GM23248 (cell line): Measurements from ENCODE around the gene BZW1. TPM values are rescaled to one million over a fixed set of nuclear protein-coding genes. Genes with fewer than 3 reads are reported as not detected.

ENCODE experiments used
- DNase-seq: peaks from one replicate; pipeline ENCODE4 v3.0.0-alpha.2; 2015
- H2AFZ ChIP-seq: fragments of 200-600 bp; sonication (generic); 2 replicates; pipeline ENCODE4 v1.6.1; 2016; ENCODE audit warnings: antibody characterized with exemption
- H3F3A ChIP-seq: fragments of 200-600 bp; sonication (generic); 2 replicates; pipeline ENCODE4 v1.6.1; 2016; ENCODE audit warnings: mild to moderate bottlenecking, antibody characterized with exemption, mixed run types; ENCODE audit not compliant: insufficient read depth
- H3K27ac ChIP-seq: fragments of 200-600 bp; sonication (generic); 2 replicates; pipeline ENCODE4 v1.5.1; 2016; ENCODE audit warnings: mild to moderate bottlenecking
- H3K27me3 ChIP-seq: fragments of 200-600 bp; sonication (generic); replicated peaks from 2 replicates; pipeline ENCODE4 v1.6.1; 2016; ENCODE audit warnings: mild to moderate bottlenecking; ENCODE audit not compliant: insufficient read depth
- H3K36me3 ChIP-seq: fragments of 200-600 bp; sonication (generic); 2 replicates; pipeline ENCODE4 v1.6.1; 2016; ENCODE audit warnings: low read depth, mild to moderate bottlenecking
- H3K4me1 ChIP-seq: fragments of 200-600 bp; sonication (generic); 2 replicates; pipeline ENCODE4 v1.6.1; 2016; ENCODE audit warnings: mild to moderate bottlenecking; ENCODE audit not compliant: insufficient read depth
- H3K4me2 ChIP-seq: fragments of 200-600 bp; sonication (generic); one replicate; pipeline ENCODE4 v1.6.1; 2016; ENCODE audit warnings: mild to moderate bottlenecking; ENCODE audit not compliant: unreplicated experiment
- H3K4me3 ChIP-seq: fragments of 200-600 bp; sonication (generic); 2 replicates; pipeline ENCODE4 v1.5.1; 2016; ENCODE audit warnings: mild to moderate bottlenecking
- H3K79me2 ChIP-seq: fragments of 200-600 bp; sonication (generic); 2 replicates; pipeline ENCODE4 v1.6.1; 2016; ENCODE audit warnings: mild to moderate bottlenecking; ENCODE audit not compliant: insufficient read depth
- H3K9ac ChIP-seq: fragments of 200-600 bp; sonication (generic); 2 replicates; pipeline ENCODE4 v1.6.1; 2016; ENCODE audit warnings: mild to moderate bottlenecking
- H3K9me2 ChIP-seq: fragments of 200-600 bp; sonication (generic); 2 replicates; pipeline ENCODE4 v1.6.1; 2016; ENCODE audit warnings: mixed run types, mild to moderate bottlenecking, moderate library complexity; ENCODE audit not compliant: insufficient read depth
- H3K9me3 ChIP-seq: fragments of 200-600 bp; sonication (generic); one replicate; pipeline ENCODE4 v1.6.1; 2017; ENCODE audit warnings: low read depth
- H4K20me1 ChIP-seq: fragments of 200-600 bp; sonication (generic); 2 replicates; pipeline ENCODE4 v1.6.0; 2016; ENCODE audit not compliant: insufficient read depth
- EZH2 ChIP-seq: fragments of 200-600 bp; sonication (generic); IDR thresholded peaks from 2 replicates; pipeline ENCODE4 v1.6.1; 2018; ENCODE audit warnings: antibody characterized with exemption, mild to moderate bottlenecking; ENCODE audit not compliant: insufficient read depth, poor library complexity, severe bottlenecking
- EZH2phosphoT487 ChIP-seq: fragments of 200-600 bp; sonication (generic); IDR thresholded peaks from 2 replicates; pipeline ENCODE4 v1.6.1; 2018; ENCODE audit warnings: antibody characterized with exemption, moderate library complexity, mild to moderate bottlenecking, low read depth; ENCODE audit not compliant: insufficient read depth
- WGBS, 2 experiments: methylation state at CpG; one replicate each; pipeline ENCODE4 v1.1.6; 2015 to 2017; ENCODE audit warnings: low lambda C conversion rate in 2 of 2, low coverage in 1 of 2; ENCODE audit errors: missing lambda C conversion rate in 2 of 2; 5-methylcytosine and 5-hydroxymethylcytosine counted together
- in situ Hi-C: fragments of 300-500 bp; cut with MboI; formaldehyde crosslinking; loops from 2 replicates; pipeline ENCODE4 v1.15.0; 2020
- polyA plus RNA-seq: library from polyadenylated mRNA; unstranded; fragments of >200 nt; fragmentation: Nextera tagmentation; extraction: Ambion mirVana; gene quantifications from 2 replicates; pipeline ENCODE4 v1.2.1, GENCODE V29; 2016
- total RNA-seq: library from RNA; depleted of rRNA; stranded (reverse); fragments of >200 nt; shearing (Covaris generic); gene quantifications from 2 replicates; pipeline ENCODE4 v1.2.3, GENCODE V29; 2014

Gene BZW1
- total and polyA plus RNA-seq, 2 experiments from 2014 or later = 365 to 596 TPM

- no peak overlapping the region for H2AFZ ChIP-seq
- H3K27ac ChIP-seq = no peak overlapping the region
- H3K4me2 ChIP-seq = no peak overlapping the region
- H3K4me1 ChIP-seq = peaks cover 30% of the 10 kb centered on the region
- H3K27me3 ChIP-seq = no peaks in the 10 kb centered on the region
- no peaks in the 10 kb centered on the region for H3K79me2 ChIP-seq
- no peak overlapping the region for H3K4me3 ChIP-seq
- no peaks in the 10 kb centered on the region for H4K20me1 ChIP-seq
- H3K9me3 ChIP-seq = no peaks in the 10 kb centered on the region
- no peaks in the 10 kb centered on the region for H3K36me3 ChIP-seq
- no peaks in the 10 kb centered on the region for H3K9me2 ChIP-seq
- in situ Hi-C loops = no loop called here
- no peak for TF ChIP-seq EZH2phosphoT487
- no peak for TF ChIP-seq EZH2
- no peak for DNase-seq
- 70 to 84% methylated on average over 5 of the region's 5 CpGs for WGBS, 2 experiments
- no peak overlapping the region for H3K9ac ChIP-seq
- H3F3A ChIP-seq = peaks cover 16% of the 10 kb centered on the region
These were observed 30.1 kb upstream of the BZW1 start for GRCh38 chr2:200781616-200782015.

- no peak for TF ChIP-seq EZH2
- no peak for TF ChIP-seq EZH2phosphoT487
- H3K9me2 ChIP-seq = no peaks in the 10 kb centered on the region
- H3K4me3 ChIP-seq = no peak overlapping the region
- in situ Hi-C loops = no loop called here
- H3K9me3 ChIP-seq = no peaks in the 10 kb centered on the region
- no peak overlapping the region for H3K4me2 ChIP-seq
- DNase-seq = no peak
- no peak overlapping the region for H3K27ac ChIP-seq
- no peaks in the 10 kb centered on the region for H3K36me3 ChIP-seq
- H4K20me1 ChIP-seq = no peaks in the 10 kb centered on the region
- peaks cover 23% of the 10 kb centered on the region for H3F3A ChIP-seq
- no peaks in the 10 kb centered on the region for H3K27me3 ChIP-seq
- no peak overlapping the region for H2AFZ ChIP-seq
- peaks cover 36% of the 10 kb centered on the region for H3K4me1 ChIP-seq
- H3K9ac ChIP-seq = no peak overlapping the region
- no peaks in the 10 kb centered on the region for H3K79me2 ChIP-seq
- WGBS, 2 experiments = 66 to 78% methylated on average over 4 of the region's 4 CpGs
These were observed 29.5 kb upstream of the BZW1 start for GRCh38 chr2:200782251-200782650.

GRCh38 chr2:200784215-200784614 lies 27.5 kb upstream of the BZW1 start:
- peaks cover 36% of the 10 kb centered on the region for H3F3A ChIP-seq
- TF ChIP-seq EZH2 (no peak), EZH2phosphoT487 (no peak)
- no peaks in the 10 kb centered on the region for H3K9me2 ChIP-seq
- H3K27ac ChIP-seq = no peak overlapping the region
- H3K27me3 ChIP-seq = no peaks in the 10 kb centered on the region
- H4K20me1 ChIP-seq = no peaks in the 10 kb centered on the region
- no peak overlapping the region for H3K4me2 ChIP-seq
- no peaks in the 10 kb centered on the region for H3K79me2 ChIP-seq
- no peaks in the 10 kb centered on the region for H3K36me3 ChIP-seq
- in situ Hi-C loops = no loop called here
- H3K4me1 ChIP-seq = peaks cover 45% of the 10 kb centered on the region
- no peak overlapping the region for H3K4me3 ChIP-seq
- DNase-seq = no peak
- H3K9ac ChIP-seq = no peak overlapping the region
- no peak overlapping the region for H2AFZ ChIP-seq
- H3K9me3 ChIP-seq = no peaks in the 10 kb centered on the region

- no peaks in the 10 kb centered on the region for H3K27me3 ChIP-seq
- H4K20me1 ChIP-seq = no peaks in the 10 kb centered on the region
- no peaks in the 10 kb centered on the region for H3K36me3 ChIP-seq
- WGBS, 2 experiments = 47 to 52% methylated on average over 2 of the region's 2 CpGs
- H3K79me2 ChIP-seq = no peaks in the 10 kb centered on the region
- peak overlapping the region; percentile 54 for H3K4me3 ChIP-seq
- peaks cover 45% of the 10 kb centered on the region for H3K4me1 ChIP-seq
- peaks cover 36% of the 10 kb centered on the region for H3F3A ChIP-seq
- H3K9me2 ChIP-seq = no peaks in the 10 kb centered on the region
- peak overlapping the region; percentile 68 for H3K9ac ChIP-seq
- peak overlapping the region; percentile 76 for H3K4me2 ChIP-seq
- in situ Hi-C loops = no loop called here
- TF ChIP-seq EZH2phosphoT487 (no peak), EZH2 (no peak)
- H3K9me3 ChIP-seq = no peaks in the 10 kb centered on the region
- H3K27ac ChIP-seq = peak overlapping the region; percentile 95
- DNase-seq = peak; percentile 57
- peak overlapping the region; percentile 52 for H2AFZ ChIP-seq
These were observed 25.3 kb upstream of the BZW1 start for GRCh38 chr2:200786423-200786822.

- Histone ChIP-seq H3K4me3 (peak overlapping the region; percentile 54), H3K27ac (peak overlapping the region; percentile 95), H3F3A (peaks cover 36% of the 10 kb centered on the region), H3K4me1 (peaks cover 45% of the 10 kb centered on the region), H3K9me3 (no peaks in the 10 kb centered on the region), H3K9me2 (no peaks in the 10 kb centered on the region), H3K4me2 (peak overlapping the region; percentile 76), H2AFZ (peak overlapping the region; percentile 52), H4K20me1 (no peaks in the 10 kb centered on the region), H3K9ac (peak overlapping the region; percentile 68), H3K27me3 (no peaks in the 10 kb centered on the region), H3K79me2 (no peaks in the 10 kb centered on the region), H3K36me3 (no peaks in the 10 kb centered on the region)
- peak; percentile 80 for DNase-seq
- in situ Hi-C loops = no loop called here
- WGBS, 2 experiments = 3 to 13% methylated on average over 3 of the region's 3 CpGs
- no peak for TF ChIP-seq EZH2phosphoT487
- TF ChIP-seq EZH2 = no peak
These were observed 24.9 kb upstream of the BZW1 start for GRCh38 chr2:200786826-200787225.
